Mesothelial cell of epicardium (in vitro differentiated cells): ENCODE results near the gene ARID2. TPM values are rescaled to one million over a fixed set of nuclear protein-coding genes. Genes with fewer than 3 reads are reported as not detected.

Experiments
- DNase-seq, 2 experiments: peaks; one replicate each; pipeline ENCODE4 v3.0.0; 2021; ENCODE audit warnings: low spot score in 2 of 2; ENCODE audit not compliant: unreplicated experiment in 2 of 2
- H3K27ac Mint-ChIP-seq: 2 replicates; pipeline ENCODE4 v1.8.0; 2021; ENCODE audit warnings: mixed read lengths
- H3K27me3 Mint-ChIP-seq: 2 replicates; pipeline ENCODE4 v1.8.0; 2021; ENCODE audit warnings: low read depth, mixed read lengths
- H3K36me3 Mint-ChIP-seq: 2 replicates; pipeline ENCODE4 v1.8.0; 2021; ENCODE audit warnings: mixed read lengths
- H3K4me1 Mint-ChIP-seq: 2 replicates; pipeline ENCODE4 v1.8.0; 2021; ENCODE audit warnings: mixed read lengths
- H3K4me3 Mint-ChIP-seq: 2 replicates; pipeline ENCODE4 v1.8.0; 2021; ENCODE audit warnings: mild to moderate bottlenecking, moderate library complexity, mixed read lengths
- H3K9me3 Mint-ChIP-seq: 2 replicates; pipeline ENCODE4 v1.8.0; 2021; ENCODE audit warnings: mixed read lengths
- total RNA-seq: library from RNA; stranded (reverse); gene quantifications from 3 replicates; pipeline ENCODE4 v1.2.1, GENCODE V29; 2021
- TF ChIP-seq, protein P1 (sequence below): fragments of 200-600 bp; sonication (generic); IDR thresholded peaks from one replicate; pipeline ENCODE4 v1.5.0; 2021; ENCODE audit warnings: antibody characterized with exemption; ENCODE audit not compliant: unreplicated experiment

Gene ARID2
- total RNA-seq, 1 donor from 2014 or later = 67.1 TPM

DNA sequence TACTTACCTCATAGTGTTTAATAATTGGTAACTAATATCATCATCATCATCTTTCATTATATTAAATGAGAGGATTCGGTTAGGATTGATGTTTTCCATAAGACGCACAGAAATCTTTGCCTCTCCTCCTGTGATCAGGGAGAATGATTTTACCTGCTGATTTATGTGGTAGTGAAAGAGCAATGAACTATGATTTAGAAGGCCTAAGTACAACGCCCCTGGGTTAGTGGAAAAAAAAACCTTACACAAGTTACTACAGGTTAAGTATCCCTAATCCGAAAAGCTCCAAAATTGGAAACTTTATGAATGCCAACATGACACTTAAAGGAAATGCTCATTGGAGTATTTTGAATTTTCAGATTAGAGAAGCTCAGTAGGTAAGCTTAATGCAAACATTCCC, 55.8 kb downstream of the ARID2 start:
- Mint-ChIP-seq H3K36me3 (peaks cover 6% of the 10 kb centered on the region), H3K4me3 (no peak overlapping the region), H3K9me3 (no peaks in the 10 kb centered on the region), H3K27ac (no peak overlapping the region), H3K27me3 (no peaks in the 10 kb centered on the region), H3K4me1 (peaks cover 5% of the 10 kb centered on the region)
- no peak for DNase-seq
- TF ChIP-seq, protein P1, sequence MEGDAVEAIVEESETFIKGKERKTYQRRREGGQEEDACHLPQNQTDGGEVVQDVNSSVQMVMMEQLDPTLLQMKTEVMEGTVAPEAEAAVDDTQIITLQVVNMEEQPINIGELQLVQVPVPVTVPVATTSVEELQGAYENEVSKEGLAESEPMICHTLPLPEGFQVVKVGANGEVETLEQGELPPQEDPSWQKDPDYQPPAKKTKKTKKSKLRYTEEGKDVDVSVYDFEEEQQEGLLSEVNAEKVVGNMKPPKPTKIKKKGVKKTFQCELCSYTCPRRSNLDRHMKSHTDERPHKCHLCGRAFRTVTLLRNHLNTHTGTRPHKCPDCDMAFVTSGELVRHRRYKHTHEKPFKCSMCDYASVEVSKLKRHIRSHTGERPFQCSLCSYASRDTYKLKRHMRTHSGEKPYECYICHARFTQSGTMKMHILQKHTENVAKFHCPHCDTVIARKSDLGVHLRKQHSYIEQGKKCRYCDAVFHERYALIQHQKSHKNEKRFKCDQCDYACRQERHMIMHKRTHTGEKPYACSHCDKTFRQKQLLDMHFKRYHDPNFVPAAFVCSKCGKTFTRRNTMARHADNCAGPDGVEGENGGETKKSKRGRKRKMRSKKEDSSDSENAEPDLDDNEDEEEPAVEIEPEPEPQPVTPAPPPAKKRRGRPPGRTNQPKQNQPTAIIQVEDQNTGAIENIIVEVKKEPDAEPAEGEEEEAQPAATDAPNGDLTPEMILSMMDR = no peak

DNA sequence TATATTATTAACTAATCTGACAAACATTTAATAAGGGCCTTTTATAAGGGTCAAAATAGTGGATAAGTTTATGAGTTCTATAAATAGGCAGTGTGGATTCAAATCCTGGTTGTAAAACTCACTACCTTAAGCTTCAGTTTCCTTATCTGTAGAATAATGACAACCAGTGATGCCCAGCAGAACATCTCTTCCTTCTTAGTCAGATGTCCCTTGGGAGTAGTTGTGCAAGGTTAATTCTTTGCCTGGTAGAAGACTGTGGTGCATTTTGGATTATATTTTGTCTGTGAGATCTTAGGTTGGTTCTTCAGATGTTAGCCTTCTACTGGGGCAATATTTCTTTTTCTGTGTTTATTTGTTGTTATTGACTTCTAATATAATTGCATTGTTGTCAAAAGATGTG, 59.5 kb downstream of the ARID2 start:
- Mint-ChIP-seq H3K4me3 (no peak overlapping the region), H3K27me3 (no peaks in the 10 kb centered on the region), H3K36me3 (peaks cover 6% of the 10 kb centered on the region), H3K27ac (no peak overlapping the region), H3K9me3 (no peaks in the 10 kb centered on the region), H3K4me1 (no peaks in the 10 kb centered on the region)
- TF ChIP-seq, protein P1 = no peak
- no peak for DNase-seq

DNA sequence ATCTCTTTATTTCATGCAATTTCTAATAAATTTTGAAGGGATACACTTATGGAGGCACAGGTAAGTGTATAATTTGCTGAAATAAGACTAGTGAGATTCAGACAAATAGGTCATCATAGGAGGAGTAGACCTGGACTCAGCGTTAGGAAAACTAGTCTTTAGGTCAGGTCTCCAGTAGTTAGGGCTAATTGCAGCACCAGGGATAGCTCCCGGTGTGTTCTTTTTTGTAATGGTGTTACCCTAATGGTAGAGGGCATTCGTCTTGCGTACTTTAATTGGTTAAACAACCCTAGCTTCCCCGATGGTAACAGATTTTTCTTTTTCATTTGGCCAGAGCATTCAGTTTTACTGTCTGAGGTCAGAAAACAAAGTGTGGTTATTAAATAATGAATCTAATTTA, 64.9 kb downstream of the ARID2 start:
- H3K36me3 Mint-ChIP-seq = peaks cover 8% of the 10 kb centered on the region
- H3K4me3 Mint-ChIP-seq = no peak overlapping the region
- H3K4me1 Mint-ChIP-seq = no peaks in the 10 kb centered on the region
- no peak overlapping the region for H3K27ac Mint-ChIP-seq
- no peaks in the 10 kb centered on the region for H3K27me3 Mint-ChIP-seq
- TF ChIP-seq, protein P1 = no peak
- peaks cover 5% of the 10 kb centered on the region for H3K9me3 Mint-ChIP-seq
- DNase-seq = no peak

- TF ChIP-seq, protein P1 = no peak
- Mint-ChIP-seq H3K36me3 (peaks cover 25% of the 10 kb centered on the region), H3K4me3 (no peak overlapping the region), H3K9me3 (peaks cover 16% of the 10 kb centered on the region), H3K4me1 (peaks cover 7% of the 10 kb centered on the region), H3K27me3 (no peaks in the 10 kb centered on the region), H3K27ac (no peak overlapping the region)
- no peak for DNase-seq
Measured at GRCh38 chr12:45801625-45802024, 72.1 kb downstream of the ARID2 start.

- Mint-ChIP-seq H3K27ac (peak overlapping the region; percentile 35), H3K9me3 (peaks cover 16% of the 10 kb centered on the region), H3K4me3 (no peak overlapping the region), H3K4me1 (peaks cover 7% of the 10 kb centered on the region), H3K36me3 (peaks cover 25% of the 10 kb centered on the region), H3K27me3 (no peaks in the 10 kb centered on the region)
- TF ChIP-seq, protein P1 = no peak
- DNase-seq = no peak
Measured at GRCh38 chr12:45803111-45803510, 73.6 kb downstream of the ARID2 start.

DNA sequence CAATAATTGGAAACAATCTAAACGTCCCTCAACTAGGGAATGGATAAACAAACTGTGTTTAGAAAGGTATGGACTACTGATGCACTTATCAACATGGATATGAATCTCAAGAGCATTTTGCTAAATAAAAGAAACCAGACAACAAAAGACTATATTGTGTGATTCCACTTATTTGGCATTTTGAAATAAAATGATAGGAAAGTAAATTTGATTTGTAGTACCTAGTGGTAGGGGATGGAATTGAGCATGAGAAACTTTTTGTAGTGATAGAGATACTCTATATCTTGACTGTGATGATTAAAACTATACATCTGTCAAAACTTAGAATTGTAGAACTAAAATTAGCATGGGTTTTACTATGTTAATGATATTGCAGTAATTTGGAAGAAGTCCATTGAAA, 87.1 kb downstream of the ARID2 start:
- no peak overlapping the region for H3K4me3 Mint-ChIP-seq
- H3K27me3 Mint-ChIP-seq = no peaks in the 10 kb centered on the region
- no peak overlapping the region for H3K27ac Mint-ChIP-seq
- DNase-seq = no peak
- no peaks in the 10 kb centered on the region for H3K9me3 Mint-ChIP-seq
- peaks cover 23% of the 10 kb centered on the region for H3K36me3 Mint-ChIP-seq
- peaks cover 4% of the 10 kb centered on the region for H3K4me1 Mint-ChIP-seq
- TF ChIP-seq, protein P1 = no peak
